H1 (cell line): ENCODE measurements around the gene ACKR3. TPM values are rescaled to one million over a fixed set of nuclear protein-coding genes. Genes with fewer than 3 reads are reported as not detected.

Experiments used
- CTCF ChIA-PET: fragments of 300-600 bp; sonication (Branson Sonifier 250); formaldehyde crosslinking; loops from one replicate; lab custom pipeline; 2021; ENCODE audit not compliant: partially characterized antibody; lab: Charles Lee
- POLR2A ChIA-PET: fragments of 300-600 bp; sonication (Branson Sonifier 250); formaldehyde crosslinking; loops from one replicate; lab custom pipeline; 2021; ENCODE audit warnings: inconsistent platforms; ENCODE audit not compliant: partially characterized antibody; lab: Charles Lee
- DNase-seq, 2 experiments: peaks; one replicate each; pipeline versions ENCODE4 v3.0.0 to v3.0.0-alpha.2; 2010 to 2022; ENCODE audit warnings: low spot score in 2 of 2, low read depth in 1 of 2, mixed read lengths in 1 of 2
- FAIRE-seq: peaks from 2 replicates; lab custom pipeline; 2011; peaks lifted over from hg19 to GRCh38; lab: Jason Lieb, UNC
- H2AFZ ChIP-seq: 2 replicates; pipeline ENCODE4 v1.8.1; 2012; ENCODE audit warnings: low read length, inconsistent platforms
- H2AK5ac ChIP-seq: 2 replicates; pipeline ENCODE4 v1.6.1; 2013; ENCODE audit warnings: low read depth, low read length
- H2BK120ac ChIP-seq: replicated peaks from 2 replicates; pipeline ENCODE3; 2013; ENCODE audit warnings: low read depth, low read length, inconsistent platforms
- H2BK12ac ChIP-seq: 2 replicates; pipeline ENCODE4 v1.6.1; 2013; ENCODE audit warnings: low read depth, low read length
- H2BK15ac ChIP-seq: 2 replicates; pipeline ENCODE4 v1.6.1; 2013; ENCODE audit warnings: low read length
- H2BK20ac ChIP-seq: 2 replicates; pipeline ENCODE4 v1.6.1; 2013; ENCODE audit warnings: low read length
- H2BK5ac ChIP-seq: 2 replicates; pipeline ENCODE4 v1.6.1; 2013; ENCODE audit warnings: low read depth, low read length
- H3K14ac ChIP-seq: 2 replicates; pipeline ENCODE4 v1.6.1; 2013; ENCODE audit warnings: inconsistent platforms; ENCODE audit not compliant: insufficient read length
- H3K18ac ChIP-seq: 2 replicates; pipeline ENCODE4 v1.6.1; 2013; ENCODE audit warnings: low read length; ENCODE audit errors: extremely low read depth
- H3K23ac ChIP-seq: 2 replicates; pipeline ENCODE4 v1.6.1; 2013; ENCODE audit warnings: inconsistent platforms; ENCODE audit not compliant: insufficient read length
- H3K23me2 ChIP-seq: 2 replicates; pipeline ENCODE4 v1.6.1; 2013; ENCODE audit warnings: low read depth, low read length
- H3K27ac ChIP-seq: 2 replicates; pipeline ENCODE4 v1.6.1; 2011; ENCODE audit warnings: low read depth, low read length, inconsistent platforms
- H3K27me3 ChIP-seq, 4 experiments: replicated peaks in 1 of 4; 1 replicate in 1 of 4; 2 replicates in 3 of 4; pipeline versions ENCODE4 v1.6.1 to v1.8.1; 2011 to 2013; ENCODE audit warnings: low read length in 3 of 4, mild to moderate bottlenecking in 3 of 4, inconsistent platforms in 2 of 4, mixed read lengths in 2 of 4, moderate library complexity in 1 of 4; ENCODE audit not compliant: control insufficient read depth in 3 of 4, insufficient read depth in 3 of 4; ENCODE audit errors: extremely low read depth in 1 of 4
- H3K36me3 ChIP-seq, 4 experiments: 2 replicates each; pipeline versions ENCODE4 v1.6.1 to v1.8.1; 2011 to 2013; ENCODE audit warnings: mild to moderate bottlenecking in 4 of 4, low read length in 3 of 4, moderate library complexity in 2 of 4, control low read depth in 1 of 4, inconsistent platforms in 1 of 4; ENCODE audit not compliant: insufficient read depth in 4 of 4, control insufficient read depth in 2 of 4
- H3K4ac ChIP-seq: replicated peaks from 2 replicates; pipeline ENCODE3; 2013; ENCODE audit warnings: low read length, low read depth, mixed read lengths, inconsistent platforms; ENCODE audit not compliant: insufficient read length
- H3K4me1 ChIP-seq, 4 experiments: replicated peaks in 1 of 4; 1 replicate in 1 of 4; 2 replicates in 3 of 4; pipeline versions ENCODE4 v1.6.1 to v1.8.1; 2011 to 2013; ENCODE audit warnings: low read length in 3 of 4, inconsistent platforms in 2 of 4, mixed read lengths in 1 of 4; ENCODE audit not compliant: insufficient read depth in 4 of 4, control insufficient read depth in 3 of 4
- H3K4me2 ChIP-seq, 2 experiments: 2 replicates each; pipeline versions ENCODE4 v1.6.1 to v1.8.1; 2011 to 2013; ENCODE audit warnings: low read depth in 2 of 2, low read length in 2 of 2, control low read depth in 1 of 2, inconsistent platforms in 1 of 2, mild to moderate bottlenecking in 1 of 2; ENCODE audit not compliant: insufficient read depth in 1 of 2
- H3K4me3 ChIP-seq, 4 experiments: fragments of 200-600, 300-600 bp in 1 of 4; sonication (generic), shearing (Covaris generic), sonication (Bioruptor Twin) in 1 of 4; 2 replicates each; pipeline versions ENCODE4 v1.5.1 to v1.8.1; 2011 to 2016; ENCODE audit warnings: low read length in 4 of 4, low read depth in 3 of 4, control low read depth in 2 of 4, inconsistent platforms in 2 of 4, mild to moderate bottlenecking in 2 of 4, mixed read lengths in 1 of 4, moderate library complexity in 1 of 4; ENCODE audit not compliant: insufficient read depth in 2 of 4; ENCODE audit errors: extremely low read depth in 1 of 4
- H3K56ac ChIP-seq: replicated peaks from 2 replicates; pipeline ENCODE3; 2013; ENCODE audit warnings: low read depth, mild to moderate bottlenecking, mixed read lengths, low read length, inconsistent platforms; ENCODE audit not compliant: insufficient read length
- H3K79me1 ChIP-seq: 2 replicates; pipeline ENCODE4 v1.6.1; 2013; ENCODE audit warnings: low read depth, low read length, control low read depth
- H3K79me2 ChIP-seq, 2 experiments: 2 replicates each; pipeline versions ENCODE4 v1.6.1 to v1.8.1; 2012 to 2013; ENCODE audit warnings: low read length in 2 of 2, mild to moderate bottlenecking in 2 of 2, inconsistent platforms in 1 of 2; ENCODE audit not compliant: insufficient read depth in 2 of 2, control insufficient read depth in 1 of 2
- H3K9ac ChIP-seq, 4 experiments: replicated peaks in 1 of 4; 1 replicate in 1 of 4; 2 replicates in 3 of 4; pipeline versions ENCODE4 v1.6.1 to v1.8.1; 2011 to 2013; ENCODE audit warnings: low read depth in 3 of 4, low read length in 3 of 4, control low read depth in 2 of 4, mild to moderate bottlenecking in 2 of 4, moderate library complexity in 2 of 4, inconsistent platforms in 1 of 4; ENCODE audit errors: extremely low read depth in 1 of 4
- H3K9me3 ChIP-seq, 2 experiments: 2 replicates each; pipeline versions ENCODE4 v1.6.1 to v1.8.1; 2012 to 2013; ENCODE audit warnings: mild to moderate bottlenecking in 2 of 2, moderate library complexity in 2 of 2, control low read depth in 1 of 2, inconsistent platforms in 1 of 2, low read depth in 1 of 2, low read length in 1 of 2, mixed read lengths in 1 of 2; ENCODE audit not compliant: insufficient read depth in 2 of 2
- H4K20me1 ChIP-seq, 2 experiments: replicated peaks in 1 of 2; 2 replicates each; pipeline versions ENCODE3 to v1.8.1; 2011 to 2013; ENCODE audit warnings: inconsistent platforms in 2 of 2, low read length in 2 of 2, mild to moderate bottlenecking in 1 of 2; ENCODE audit not compliant: insufficient read depth in 2 of 2, control insufficient read depth in 1 of 2
- H4K5ac ChIP-seq: 2 replicates; pipeline ENCODE4 v1.6.1; 2013; ENCODE audit warnings: low read length, low read depth, mixed read lengths, inconsistent platforms; ENCODE audit not compliant: insufficient read length
- H4K8ac ChIP-seq: 2 replicates; pipeline ENCODE4 v1.8.0; 2013; ENCODE audit warnings: mild to moderate bottlenecking, moderate library complexity, low read length, inconsistent platforms; ENCODE audit not compliant: insufficient read depth; ENCODE audit errors: extremely low read depth
- H4K91ac ChIP-seq: replicated peaks from 2 replicates; pipeline ENCODE3; 2013; ENCODE audit warnings: low read length, mixed read lengths, inconsistent platforms; ENCODE audit not compliant: insufficient read length
- CEBPB ChIP-seq: IDR thresholded peaks from 2 replicates; pipeline ENCODE4 v1.6.1; 2012; ENCODE audit warnings: low read depth, low read length
- CREB1 ChIP-seq: IDR thresholded peaks from 2 replicates; pipeline ENCODE4 v1.6.1; 2012; ENCODE audit warnings: inconsistent platforms
- CTBP2 ChIP-seq: IDR thresholded peaks from 2 replicates; pipeline ENCODE4 v1.7.0; 2011; ENCODE audit warnings: borderline replicate concordance, mild to moderate bottlenecking, moderate library complexity, mixed read lengths, low read length; ENCODE audit not compliant: insufficient read depth, insufficient read length
- GABPA ChIP-seq: IDR thresholded peaks from 2 replicates; pipeline ENCODE4 v1.6.1; 2011; ENCODE audit warnings: mild to moderate bottlenecking, low read length, moderate library complexity, borderline replicate concordance; ENCODE audit not compliant: insufficient read depth
- JUND ChIP-seq: IDR thresholded peaks from 2 replicates; pipeline ENCODE4 v1.6.1; 2011; ENCODE audit warnings: mild to moderate bottlenecking, improper control_type of control experiment, low read length
- RAD21 ChIP-seq, 2 experiments: IDR thresholded peaks in 1 of 2; conservative IDR thresholded peaks in 1 of 2; 2 replicates each; pipeline ENCODE4 v1.6.1; 2011; ENCODE audit warnings: low read depth in 2 of 2, low read length in 2 of 2, improper control_type of control experiment in 1 of 2, inconsistent platforms in 1 of 2, mild to moderate bottlenecking in 1 of 2, moderate library complexity in 1 of 2
- RBBP5 ChIP-seq: IDR thresholded peaks from 2 replicates; pipeline ENCODE4 v1.7.1; 2012; ENCODE audit warnings: low read depth, mild to moderate bottlenecking, inconsistent platforms, low read length, moderate library complexity, borderline replicate concordance
- RNF2 ChIP-seq: fragments of 200-900, 300-1000 bp; sonication (generic); IDR thresholded peaks from 2 replicates; pipeline ENCODE4 v1.7.1; 2016; ENCODE audit warnings: borderline replicate concordance, low read depth, mild to moderate bottlenecking, antibody characterized with exemption, low read length; ENCODE audit not compliant: poor library complexity, severe bottlenecking; ENCODE audit errors: missing control alignments
- SIX5 ChIP-seq: IDR thresholded peaks from 2 replicates; pipeline ENCODE4 v1.6.1; 2011; ENCODE audit warnings: mild to moderate bottlenecking, low read depth, low read length
- TCF12 ChIP-seq: IDR thresholded peaks from 2 replicates; pipeline ENCODE4 v1.6.1; 2011; ENCODE audit warnings: low read depth, mild to moderate bottlenecking, low read length
- YY1 ChIP-seq: IDR thresholded peaks from 2 replicates; pipeline ENCODE4 v1.6.1; 2011; ENCODE audit warnings: low read depth, mild to moderate bottlenecking, low read length
- WGBS, 2 experiments: shearing (Covaris generic) in 1 of 2; methylation state at CpG; one replicate each; pipeline versions ENCODE4 v1.1.6 to v1.1.7; 2013 to 2015; ENCODE audit warnings: low lambda C conversion rate in 2 of 2, mixed read lengths in 2 of 2, inconsistent platforms in 1 of 2, low coverage in 1 of 2, missing lambda C conversion rate in 1 of 2; ENCODE audit not compliant: insufficient replicate concordance in 2 of 2, insufficient coverage in 1 of 2, insufficient read length in 1 of 2; ENCODE audit errors: extremely low coverage in 1 of 2, missing lambda C conversion rate in 1 of 2; 5-methylcytosine and 5-hydroxymethylcytosine counted together
- polyA plus RNA-seq, 7 experiments: library from polyadenylated mRNA; depleted of rRNA in 3 of 7; stranded (reverse) in 5 of 7; unstranded in 2 of 7; fragments of >200 nt in 5 of 7; fragments of 200-250 nt in 2 of 7; gene quantifications; 1 replicate in 5 of 7; 2 replicates in 1 of 7; 4 replicates in 1 of 7; pipeline versions ENCODE4 v1.2.1 to v1.2.3, GENCODE V29; 2011 to 2013; ENCODE audit warnings: missing spikeins in 2 of 7, mixed read lengths in 2 of 7
- total RNA-seq: library from RNA; stranded (reverse); fragmentation: NEBNext Ultra II Directional; extraction: Animal tissue kit (Norgen Biotek cat#: 25700); gene quantifications from 2 replicates; pipeline ENCODE4 v1.2.1, GENCODE V29; 2021

Gene ACKR3
- total and polyA plus RNA-seq, 2 of the 8 experiments (the other 6 are each of a cell fraction or from before 2014, with no cell fraction given): 1.4 to 24.4 TPM

DNA sequence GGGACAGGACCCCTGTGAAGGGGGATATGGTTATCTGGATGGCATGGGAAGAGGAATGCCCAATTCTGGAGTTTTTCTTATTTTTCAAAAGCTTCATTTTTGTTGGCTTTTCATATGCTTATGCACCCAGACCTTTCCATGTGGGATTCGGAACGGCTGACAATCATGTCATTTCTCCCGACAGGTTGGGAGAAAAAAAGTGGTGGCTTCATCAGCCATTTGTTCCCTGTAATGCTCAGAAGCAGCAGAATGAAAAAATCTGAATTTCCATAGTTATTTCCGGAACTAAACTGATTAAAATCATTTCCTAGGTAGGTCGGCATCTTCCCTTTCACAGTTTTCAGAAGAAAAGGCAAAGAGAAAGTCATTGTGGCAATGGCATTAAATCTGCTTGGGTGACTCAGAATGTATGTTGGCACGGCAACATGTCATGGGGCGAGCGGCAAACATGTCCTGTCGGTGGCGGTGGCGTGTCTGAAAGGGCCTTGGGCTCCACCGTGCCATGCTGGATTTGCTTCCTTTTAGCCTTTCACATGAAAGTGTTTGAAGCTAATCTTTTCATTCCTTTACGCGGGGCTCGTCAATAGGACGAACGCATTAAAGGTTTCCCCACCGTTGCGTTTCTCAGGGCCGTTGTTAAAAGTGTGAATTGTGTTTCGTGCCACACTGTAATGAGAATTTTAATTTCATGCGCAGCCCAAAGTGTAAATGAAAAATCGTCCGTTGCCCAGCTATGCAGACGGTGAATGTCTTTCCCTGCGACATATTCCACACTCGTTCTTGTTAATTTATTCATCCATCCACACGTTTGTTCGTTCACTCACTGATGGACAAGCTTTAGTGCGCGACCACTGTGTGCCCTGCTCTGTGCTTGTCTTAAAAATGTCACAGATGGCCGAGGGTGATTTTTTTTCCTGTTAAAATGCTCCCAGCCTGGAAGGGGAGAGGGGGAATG, 18.5 kb downstream of the ACKR3 start:
- Histone ChIP-seq H4K20me1 (peaks cover 0 to 1% of the 10 kb centered on the region in 2 experiments), H3K4ac (no peak overlapping the region), H2BK20ac (no peak overlapping the region), H3K23me2 (peaks cover under 1% of the 10 kb centered on the region; the same call in 1 of the 2 replicates), H3K27ac (no peak overlapping the region), H4K5ac (no peak overlapping the region), H3K14ac (no peak overlapping the region), H4K91ac (no peak overlapping the region), H4K8ac (no peak overlapping the region), H2AK5ac (no peak overlapping the region), H2AFZ (no peak overlapping the region), H3K79me2 (peaks cover 0 to under 1% of the 10 kb centered on the region in 2 experiments; a peak in 1 of 4 replicates), H2BK120ac (no peak overlapping the region), H3K23ac (no peak overlapping the region), H2BK15ac (no peak overlapping the region), H3K56ac (no peak overlapping the region), H3K79me1 (no peaks in the 10 kb centered on the region), H3K9me3 (no peaks in the 10 kb centered on the region), H3K27me3 (no peaks in the 10 kb centered on the region), H3K36me3 (no peaks in the 10 kb centered on the region; a peak in 1 of 8 replicates), H2BK12ac (no peak overlapping the region), H3K18ac (no peak overlapping the region), H3K4me3 (no peak overlapping the region), H2BK5ac (no peak overlapping the region), H3K4me2 (no peak overlapping the region), H3K4me1 (no peaks in the 10 kb centered on the region), H3K9ac (no peak overlapping the region)
- no peak for FAIRE-seq
- WGBS, 2 experiments: 95% methylated on average over 32 of the region's 32 CpGs; no CpG with 5 or more reads in 1 of the 2 experiments
- ChIA-PET CTCF (interaction anchor here (0.6 to 2.0 kb wide), 6 partner anchors 9 to 384 kb away, joined by 3 to 5 read pairs (median 4); no protein-coding TSS in a partner anchor), POLR2A (no interaction called here)
- no peak for DNase-seq
- TF ChIP-seq CEBPB: no peak
- no peak for TF ChIP-seq CREB1
- no peak for TF ChIP-seq YY1
- no peak for TF ChIP-seq RBBP5
- TF ChIP-seq RNF2: no peak
- TF ChIP-seq GABPA: no peak
- TF ChIP-seq TCF12: no peak
- no peak for TF ChIP-seq RAD21 (IDR thresholded peaks at IDR 0.05 in 1 of 2, conservative IDR thresholded peaks at IDR 0.05 in 1 of 2; ENCODE audit: low read depth in 2 of 2, low read length in 2 of 2)
- no peak for TF ChIP-seq CTBP2
- no peak for TF ChIP-seq SIX5
- no peak for TF ChIP-seq JUND
